WTC11 (cell line): ENCODE results near the gene PRKCB.

ENCODE experiments used
- CTCF ChIP-seq: fragments of 200-600 bp; IDR thresholded peaks from 2 replicates; pipeline ENCODE4 v1.8.0; 2022; ENCODE audit warnings: antibody characterized with exemption
- MAX ChIP-seq: sonication (generic); formaldehyde crosslinking; IDR thresholded peaks from 2 replicates; pipeline ENCODE4 v1.8.0; 2022; ENCODE audit warnings: mild to moderate bottlenecking, missing genetic modification reagents
- TCF7 ChIP-seq: sonication (generic); formaldehyde crosslinking; IDR thresholded peaks from 2 replicates; pipeline ENCODE4 v1.8.0; 2022; ENCODE audit warnings: mild to moderate bottlenecking, low read depth, missing genetic modification reagents, moderate library complexity

- no peak for TF ChIP-seq CTCF
- no peak for TF ChIP-seq MAX (CRISPR knock-in tag)
- no peak for TF ChIP-seq TCF7 (CRISPR knock-in tag)
These were observed 131.0 kb downstream of the PRKCB start for GRCh38 chr16:23966597-23967394.
